Heart left ventricle (tissue), 16 donors: ENCODE data around the gene TREM2. TPM values are rescaled to one million over a fixed set of nuclear protein-coding genes. Genes with fewer than 3 reads are reported as not detected.
"Not testable (repeated sequence)": the region's sequence is repeated elsewhere in the genome, so short reads cannot be mapped to it uniquely, and the experiment has no call there.

Experiments used
- ATAC-seq, 4 donors: fragments of 200-7000 bp; cut with Tn5 transposase; one replicate each; pipeline ENCODE4 v1.9.1; 2020 to 2022; ENCODE audit warnings: moderate library complexity in 4 of 4, mild to moderate bottlenecking in 3 of 4, moderate number of reproducible peaks in 1 of 4
- DNase-seq, 5 donors: peaks; one replicate each; pipeline ENCODE4 v3.0.0-alpha.2; 2020
- H3K27ac ChIP-seq, 12 donors: fragments of 200-600 bp; sonication (generic) in 4 of 12; one replicate each; pipeline versions ENCODE4 v1.5.0 to v1.8.0; 2016 to 2022; ENCODE audit warnings: mild to moderate bottlenecking in 2 of 12
- H3K27me3 ChIP-seq, 9 donors: fragments of 200-600 bp; sonication (generic) in 2 of 9; one replicate each; pipeline versions ENCODE4 v1.5.1 to v1.8.0; 2016 to 2022; ENCODE audit warnings: mild to moderate bottlenecking in 3 of 9
- H3K36me3 ChIP-seq, 9 donors: fragments of 200-600 bp; sonication (generic) in 2 of 9; one replicate each; pipeline versions ENCODE4 v1.5.0 to v1.8.0; 2018 to 2022; ENCODE audit warnings: mild to moderate bottlenecking in 2 of 9
- H3K4me1 ChIP-seq, 12 donors: fragments of 200-600 bp; sonication (generic) in 4 of 12; one replicate each; pipeline versions ENCODE4 v1.5.0 to v1.8.0; 2016 to 2022; ENCODE audit warnings: mild to moderate bottlenecking in 3 of 12
- H3K4me3 ChIP-seq, 12 donors: fragments of 200-600 bp; sonication (generic) in 4 of 12; one replicate each; pipeline versions ENCODE4 v1.5.0 to v1.8.0; 2017 to 2022; ENCODE audit warnings: mild to moderate bottlenecking in 9 of 12, moderate library complexity in 4 of 12
- H3K9me3 ChIP-seq, 12 donors: fragments of 200-600 bp; sonication (generic) in 4 of 12; one replicate each; pipeline versions ENCODE4 v1.5.0 to v1.8.0; 2016 to 2022; ENCODE audit warnings: mild to moderate bottlenecking in 1 of 12
- POLR2A ChIP-seq, 2 donors: fragments of 450-650 bp; IDR thresholded peaks; one replicate each; pipeline ENCODE4 v1.6.1; 2017; ENCODE audit warnings: antibody characterized with exemption in 2 of 2, mild to moderate bottlenecking in 2 of 2, moderate library complexity in 2 of 2
- WGBS, 4 donors: extraction: QIAGEN DNeasy Blood & Tissue Kit in 2 of 4; methylation state at CpG; one replicate each; pipeline versions ENCODE4 v1.1.5 to v1.1.7; 2013 to 2018; 5-methylcytosine and 5-hydroxymethylcytosine counted together
- intact Hi-C, 10 donors: fragments of 100-400 bp; cut with DNase I; formaldehyde crosslinking; loops; one replicate each; pipeline versions ENCODE4 v1.11.1 to v1.14.2; 2022
- polyA plus RNA-seq, 2 donors: library from polyadenylated mRNA; stranded (reverse); fragments of 200-250 nt; gene quantifications; one replicate each; pipeline ENCODE4 v1.2.3, GENCODE V29; 2013
- total RNA-seq, 9 donors: library from RNA; depleted of rRNA in 2 of 9; stranded (reverse); fragments of >200 nt in 2 of 9; fragmentation: NEBNext Ultra II Directional in 3 of 9; extraction: Animal tissue kit (Norgen Biotek cat#: 25700) in 3 of 9; gene quantifications; one replicate each; pipeline versions ENCODE4 v1.1.0 to v1.2.4, GENCODE V29; 2016 to 2023
- TF ChIP-seq, protein P1 (sequence below), 12 donors: fragments of 200-600 bp; sonication (generic) in 4 of 12; IDR thresholded peaks; one replicate each; pipeline versions ENCODE4 v1.5.0 to v1.8.0; 2018 to 2022; ENCODE audit warnings: antibody characterized with exemption in 12 of 12, mild to moderate bottlenecking in 5 of 12
- donor health status: ischemic (EF 13 %, LVEDD 7.1; RV severe dilation, severe dysfunction).
- donor health status: healthy with polysubstance abuse.
- donor health status: DM: no; HTN: yes; CAD: no.
- donor health status: DM: no; HTN: no; CAD: no.
- donor health status: ischemic (EF 25% LVEDD 6.9; RV normal size, moderate dysfunction).
- donor health status: ischemic (EF 25% LVEDD 5.7; RV mildly dilated, moderate dysfunction).
- donor health status: healthy.
- donor health status: DM: yes; HTN: yes; CAD: no.
- donor health status: ischemic (EF 35%, LVEDD 5.7; RV mildly dilated, moderate dysfunction).
- donor health status: nonischemic (EF 11% LVEDD 7.7; RV severe dilation, severe dysfunction).
- donor health status: DM: yes; HTN: yes; CAD: no.
- donor health status: PGD.
- donor health status: ischemic (EF 29% LVEDD 5.4; RV normal size, mild dysfunction).
- donor health status: nonischemic (EF 23%, LVEDD 6.1; RV moderate dilation, normal function).

The TREM2 gene
- total and polyA plus RNA-seq, 11 donors = 0.23 to 27.1 (median 1.2) TPM; not detected in 2

DNA sequence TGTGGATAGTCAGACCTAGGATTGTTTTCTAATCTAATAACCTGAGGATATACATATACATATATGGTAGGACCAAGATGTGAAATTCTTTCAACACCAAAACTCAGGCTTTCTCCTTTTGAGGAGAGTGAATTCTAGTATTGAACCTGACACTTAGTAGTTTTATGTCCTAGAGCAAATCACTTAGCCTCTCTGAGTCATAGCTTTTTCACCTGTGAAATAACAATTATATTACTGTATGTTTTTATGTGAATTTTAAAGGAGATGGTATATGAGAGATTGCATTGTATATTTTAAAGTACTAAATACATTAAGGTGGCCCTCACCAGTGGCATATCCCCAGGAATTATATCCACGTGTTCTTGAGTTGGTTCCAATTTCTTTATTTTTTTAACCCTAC, 43.4 kb downstream of the TREM2 start:
- 67 to 83% (median 71%) methylated on average over 1 of the region's 1 CpG for WGBS, 4 donors
- H3K36me3 ChIP-seq = peaks cover 0 to 37% (median 14%) of the 10 kb centered on the region in 9 donors
- H3K9me3 ChIP-seq = no peaks in the 10 kb centered on the region
- H3K27me3 ChIP-seq = no peaks in the 10 kb centered on the region
- H3K27ac ChIP-seq = no peak overlapping the region
- no peak for TF ChIP-seq POLR2A (IDR thresholded peaks at IDR 0.05)
- TF ChIP-seq, protein P1, sequence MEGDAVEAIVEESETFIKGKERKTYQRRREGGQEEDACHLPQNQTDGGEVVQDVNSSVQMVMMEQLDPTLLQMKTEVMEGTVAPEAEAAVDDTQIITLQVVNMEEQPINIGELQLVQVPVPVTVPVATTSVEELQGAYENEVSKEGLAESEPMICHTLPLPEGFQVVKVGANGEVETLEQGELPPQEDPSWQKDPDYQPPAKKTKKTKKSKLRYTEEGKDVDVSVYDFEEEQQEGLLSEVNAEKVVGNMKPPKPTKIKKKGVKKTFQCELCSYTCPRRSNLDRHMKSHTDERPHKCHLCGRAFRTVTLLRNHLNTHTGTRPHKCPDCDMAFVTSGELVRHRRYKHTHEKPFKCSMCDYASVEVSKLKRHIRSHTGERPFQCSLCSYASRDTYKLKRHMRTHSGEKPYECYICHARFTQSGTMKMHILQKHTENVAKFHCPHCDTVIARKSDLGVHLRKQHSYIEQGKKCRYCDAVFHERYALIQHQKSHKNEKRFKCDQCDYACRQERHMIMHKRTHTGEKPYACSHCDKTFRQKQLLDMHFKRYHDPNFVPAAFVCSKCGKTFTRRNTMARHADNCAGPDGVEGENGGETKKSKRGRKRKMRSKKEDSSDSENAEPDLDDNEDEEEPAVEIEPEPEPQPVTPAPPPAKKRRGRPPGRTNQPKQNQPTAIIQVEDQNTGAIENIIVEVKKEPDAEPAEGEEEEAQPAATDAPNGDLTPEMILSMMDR (IDR thresholded peaks at IDR 0.05) = no peak
- intact Hi-C loops = no loop called here
- no peak overlapping the region for H3K4me3 ChIP-seq
- H3K4me1 ChIP-seq = no peaks in the 10 kb centered on the region
- no peak for DNase-seq
- ATAC-seq = no peak

DNA sequence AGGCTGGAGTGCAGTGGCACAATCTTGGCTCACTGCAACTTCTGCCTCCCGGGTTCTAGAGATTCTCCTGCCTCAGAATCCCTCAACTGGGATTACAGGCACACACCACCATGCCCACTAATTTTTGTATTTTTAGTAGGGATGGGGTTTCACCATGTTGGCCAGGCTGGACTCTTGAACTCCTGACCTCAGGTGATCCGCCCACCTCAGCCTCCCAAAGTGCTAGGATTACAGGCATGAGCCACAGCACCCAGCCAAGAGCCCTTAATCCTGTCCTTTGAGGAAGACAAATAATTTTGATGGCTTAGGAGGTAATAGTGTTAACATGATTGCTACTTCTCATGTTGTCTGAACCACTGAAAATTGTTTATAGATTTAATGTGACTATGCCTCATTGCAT, 47.9 kb downstream of the TREM2 start:
- H3K4me3 ChIP-seq, H3K27ac ChIP-seq, H3K9me3 ChIP-seq, ATAC-seq, H3K4me1 ChIP-seq, intact Hi-C loops, H3K27me3 ChIP-seq, DNase-seq: not testable (repeated sequence)
- H3K36me3 ChIP-seq = peaks cover 0 to 33% (median 4%) of the 10 kb centered on the region in 9 donors
- 89 to 95% (median 92%) methylated on average over 2 of the region's 2 CpGs for WGBS, 4 donors

DNA sequence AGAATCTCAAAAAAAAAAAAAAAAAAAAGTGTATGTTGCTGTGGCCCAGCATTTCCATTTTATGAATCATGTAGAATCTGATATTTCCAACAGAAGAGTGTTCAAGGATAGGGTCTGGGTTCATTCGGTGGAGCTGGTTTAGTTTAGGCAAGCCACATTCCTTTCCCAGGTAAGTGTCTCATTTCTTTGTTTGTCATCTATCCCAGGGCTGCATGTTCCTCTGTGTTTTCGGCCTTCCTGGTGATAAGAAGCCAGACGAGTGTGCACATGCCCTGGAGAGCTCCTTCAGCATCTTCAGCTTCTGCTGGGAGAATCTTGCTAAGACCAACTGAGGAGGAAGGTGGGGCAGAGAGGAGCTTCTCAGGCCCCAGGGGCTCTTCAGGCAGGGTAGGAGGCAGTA, 51.9 kb downstream of the TREM2 start:
- Histone ChIP-seq H3K9me3 (no peaks in the 10 kb centered on the region), H3K36me3 (peaks cover 0 to 30% (median 0%) of the 10 kb centered on the region in 9 donors), H3K27ac (no peak overlapping the region), H3K4me3 (no peak overlapping the region), H3K4me1 (no peaks in the 10 kb centered on the region), H3K27me3 (no peaks in the 10 kb centered on the region)
- intact Hi-C loops = no loop called here
- no peak for ATAC-seq
- TF ChIP-seq, protein P1 (IDR thresholded peaks at IDR 0.05) = no peak
- no peak for DNase-seq
- 85 to 93% (median 88%) methylated on average over 3 of the region's 3 CpGs for WGBS, 4 donors

Other genes with a start within 250 kb of the TREM2 start
- gene UNC5CL, start 123.9 kb downstream of the TREM2 start, total RNA-seq = 1 to 10 TPM in 1 of 9 donors, under 1 TPM in 8; 0.21 to 1.1 (median 0.50) TPM
- under 1 TPM; 0.50 to 0.65 TPM for gene UNC5CL, start 123.9 kb downstream of the TREM2 start, polyA plus RNA-seq
- not detected for gene TSPO2, start 120.6 kb downstream of the TREM2 start, total RNA-seq
- gene TSPO2, start 120.6 kb downstream of the TREM2 start, polyA plus RNA-seq = not detected
- 100 to 1,000 TPM; 139 to 524 (median 237) TPM for gene APOBEC2, start 109.9 kb downstream of the TREM2 start, total RNA-seq
- gene APOBEC2, start 109.9 kb downstream of the TREM2 start, polyA plus RNA-seq = 100 to 1,000 TPM in 1 of 2 donors, 10 to 100 TPM in 1; 72.3 to 237 TPM
- 10 to 100 TPM; 12.8 to 21.8 (median 17.7) TPM for gene OARD1, start 90.8 kb downstream of the TREM2 start, total RNA-seq
- gene OARD1, start 90.8 kb downstream of the TREM2 start, polyA plus RNA-seq = 10 to 100 TPM; 26.6 to 28.1 TPM
- 10 to 100 TPM in 4 of 9 donors, 1 to 10 TPM in 5; 6.5 to 12.5 (median 9.7) TPM for gene NFYA, start 90.1 kb downstream of the TREM2 start, total RNA-seq
- 1 to 10 TPM; 4.3 to 7.3 TPM for gene NFYA, start 90.1 kb downstream of the TREM2 start, polyA plus RNA-seq
- gene TREML1, start 8.8 kb downstream of the TREM2 start, total RNA-seq = under 1 TPM in 1 of 9 donors, not detected in 8; 0.29 TPM
- gene TREML1, start 8.8 kb downstream of the TREM2 start, polyA plus RNA-seq = under 1 TPM in 1 of 2 donors, not detected in 1; 0.07 TPM
- under 1 TPM in 4 of 9 donors, not detected in 5; 0.07 to 0.32 (median 0.09) TPM for gene TREML2, start 38.0 kb upstream of the TREM2 start, total RNA-seq
- under 1 TPM in 1 of 2 donors, not detected in 1; 0.07 TPM for gene TREML2, start 38.0 kb upstream of the TREM2 start, polyA plus RNA-seq
- not detected for gene TREML4, start 65.2 kb upstream of the TREM2 start, total RNA-seq
- under 1 TPM in 1 of 2 donors, not detected in 1; 0.07 TPM for gene TREML4, start 65.2 kb upstream of the TREM2 start, polyA plus RNA-seq
- 10 to 100 TPM in 1 of 9 donors, 1 to 10 TPM in 3, under 1 TPM in 5; 0.19 to 11.8 (median 0.75) TPM for gene TREM1, start 123.6 kb upstream of the TREM2 start, total RNA-seq
- gene TREM1, start 123.6 kb upstream of the TREM2 start, polyA plus RNA-seq = 10 to 100 TPM in 1 of 2 donors, under 1 TPM in 1; 0.38 to 18.4 TPM
- not detected for gene NCR2, start 172.5 kb upstream of the TREM2 start, total RNA-seq
- gene NCR2, start 172.5 kb upstream of the TREM2 start, polyA plus RNA-seq = not detected